GM19043 (cell line): ENCODE results near the gene FAM163B.

Experiments used
- ATAC-seq: cut with Tn5 transposase; IDR thresholded peaks from one replicate; pipeline ENCODE4 v1.9.1; 2021; ENCODE audit warnings: low read depth; ENCODE audit not compliant: unreplicated experiment

The FAM163B gene

DNA sequence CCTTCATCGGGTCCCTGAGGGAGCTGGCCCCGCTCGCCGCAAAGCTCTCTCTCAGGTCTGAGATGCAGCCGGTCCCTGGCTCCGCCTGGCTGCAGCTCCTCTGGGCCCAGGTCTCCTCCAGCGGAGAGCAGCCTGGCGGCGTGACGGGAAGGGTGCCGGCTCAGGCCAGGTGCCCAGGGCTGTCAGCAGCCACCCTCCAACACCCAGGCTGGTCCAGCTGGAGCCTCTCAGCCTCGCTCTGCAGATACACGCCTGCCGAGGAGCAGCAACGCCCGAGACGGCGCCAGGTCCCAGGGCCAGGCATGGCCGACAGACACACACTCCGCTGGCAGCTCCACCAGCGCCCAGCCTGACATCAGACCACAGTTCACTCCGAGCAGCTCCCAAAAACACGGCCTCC, 25.6 kb downstream of the FAM163B start:
- no peak for ATAC-seq

DNA sequence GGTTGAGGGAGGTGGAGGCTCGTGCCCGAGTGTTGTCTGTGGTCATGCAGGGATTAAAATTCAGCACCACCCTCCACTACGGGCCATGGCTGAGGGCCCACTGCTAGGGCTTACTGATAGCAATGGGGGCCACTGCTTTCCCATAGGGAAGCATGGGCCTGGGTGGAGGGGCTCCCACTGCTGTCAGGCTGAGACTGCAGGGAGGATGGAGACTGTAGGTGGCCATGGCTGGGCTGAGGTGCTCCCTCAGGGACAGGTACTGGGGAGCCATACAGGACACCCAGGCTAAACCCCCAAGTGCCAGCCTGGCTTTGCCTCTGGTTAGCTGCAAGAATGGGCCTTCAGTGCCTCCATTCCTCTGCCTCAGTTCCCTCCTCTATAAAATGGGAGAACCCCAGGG, 26.1 kb downstream of the FAM163B start:
- ATAC-seq, result no peak

DNA sequence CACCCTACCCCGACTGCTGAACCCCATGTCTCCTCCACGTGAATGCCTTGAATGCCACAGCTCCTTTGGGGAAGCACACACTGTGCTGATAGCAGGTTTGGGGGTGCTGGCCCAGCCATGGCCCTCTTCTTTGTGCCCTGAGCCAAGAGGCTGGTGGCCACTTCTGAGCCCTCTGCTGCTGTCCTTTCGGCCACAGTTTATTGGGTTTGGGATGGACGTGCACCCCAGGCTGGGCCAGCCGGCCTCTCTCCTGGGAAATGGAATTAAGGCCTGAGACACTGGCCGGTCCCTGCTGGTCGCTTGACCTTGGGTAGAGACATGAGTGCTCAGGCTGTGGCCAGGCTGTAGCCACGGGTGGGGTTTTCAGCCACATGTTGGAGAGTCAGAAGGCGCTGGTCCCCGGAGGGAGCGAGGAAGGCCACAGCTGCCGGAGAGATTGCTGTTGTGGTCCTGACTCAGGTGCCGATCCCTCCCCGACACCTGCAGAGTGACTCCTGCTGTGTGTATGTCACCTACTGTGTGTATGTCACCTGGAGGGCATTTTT, 26.6 kb downstream of the FAM163B start:
- ATAC-seq, result no peak

DNA sequence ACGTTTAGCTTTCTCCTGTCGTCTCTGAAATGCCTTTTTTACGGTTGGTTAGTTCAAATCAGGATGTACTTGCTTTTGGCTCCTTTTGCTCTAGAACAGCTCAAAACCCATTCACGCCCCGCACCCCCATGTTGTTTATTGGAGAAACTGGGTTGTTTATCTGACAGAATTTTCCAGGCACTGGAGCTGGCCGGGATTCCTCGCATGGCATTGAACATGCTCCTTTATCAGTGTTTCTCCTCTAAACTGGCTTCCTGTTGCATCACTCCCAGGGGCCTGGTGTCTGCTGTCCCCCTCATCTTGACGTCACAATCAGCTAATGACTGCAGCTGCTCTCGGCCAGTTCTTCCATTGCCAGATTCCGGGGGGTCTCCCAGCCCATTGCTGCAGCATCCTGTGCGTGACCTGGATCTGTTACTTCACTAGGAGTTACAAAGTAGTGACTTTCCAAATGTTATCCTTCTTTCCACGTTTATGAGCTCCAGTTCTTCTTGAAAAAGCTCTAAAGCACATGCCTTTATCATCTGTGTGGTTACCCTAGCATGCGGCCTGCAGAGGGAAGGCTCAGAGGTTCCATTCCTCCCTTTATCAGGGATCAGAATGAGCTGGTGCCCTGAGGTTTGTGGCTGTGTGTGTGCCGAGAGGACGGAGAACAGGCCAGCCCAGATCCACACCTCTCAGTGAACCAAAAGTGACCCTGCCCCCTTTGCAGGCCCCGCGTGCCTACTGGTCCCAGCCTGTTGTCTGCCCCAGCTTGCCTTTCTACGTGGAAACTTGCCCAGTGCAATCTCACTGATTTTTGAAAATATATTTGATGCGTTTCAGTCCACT, 27.5 kb downstream of the FAM163B start:
- no peak for ATAC-seq

DNA sequence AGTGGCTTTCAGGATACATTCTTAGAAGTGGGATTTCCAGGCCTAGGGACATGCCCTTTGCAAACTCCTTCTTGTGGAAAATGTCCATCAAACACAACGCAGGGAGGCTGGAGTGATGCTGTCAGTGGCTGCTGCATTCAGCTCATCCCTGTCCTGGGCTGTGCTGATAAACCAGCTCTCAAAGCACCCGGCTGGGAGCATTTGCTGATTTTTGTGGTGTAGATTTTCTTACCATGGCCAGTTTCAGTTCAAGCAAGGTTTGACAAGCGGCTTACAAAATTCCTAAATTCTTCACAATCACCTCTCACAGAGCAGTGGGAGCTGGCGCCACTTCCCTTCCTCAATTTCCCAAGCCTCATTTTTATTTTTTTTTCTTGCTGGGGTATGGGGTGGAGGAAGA, 28.2 kb downstream of the FAM163B start:
- no peak for ATAC-seq

DNA sequence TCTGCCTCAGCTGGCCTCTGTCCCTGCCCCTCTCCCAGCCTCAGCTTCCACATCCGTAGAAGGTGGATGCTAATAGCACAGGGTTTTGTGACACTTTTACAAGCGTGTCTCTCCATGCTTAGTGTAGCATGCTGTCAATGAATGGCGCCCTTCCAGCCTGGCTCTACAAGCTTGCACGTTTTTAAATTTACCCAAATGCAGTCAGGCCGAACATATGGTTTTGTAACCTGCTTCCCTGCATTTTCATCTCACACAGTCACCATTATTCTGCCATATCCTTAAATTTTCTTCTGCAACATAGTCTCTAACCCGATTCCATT, 28.8 kb downstream of the FAM163B start:
- no peak for ATAC-seq

DNA sequence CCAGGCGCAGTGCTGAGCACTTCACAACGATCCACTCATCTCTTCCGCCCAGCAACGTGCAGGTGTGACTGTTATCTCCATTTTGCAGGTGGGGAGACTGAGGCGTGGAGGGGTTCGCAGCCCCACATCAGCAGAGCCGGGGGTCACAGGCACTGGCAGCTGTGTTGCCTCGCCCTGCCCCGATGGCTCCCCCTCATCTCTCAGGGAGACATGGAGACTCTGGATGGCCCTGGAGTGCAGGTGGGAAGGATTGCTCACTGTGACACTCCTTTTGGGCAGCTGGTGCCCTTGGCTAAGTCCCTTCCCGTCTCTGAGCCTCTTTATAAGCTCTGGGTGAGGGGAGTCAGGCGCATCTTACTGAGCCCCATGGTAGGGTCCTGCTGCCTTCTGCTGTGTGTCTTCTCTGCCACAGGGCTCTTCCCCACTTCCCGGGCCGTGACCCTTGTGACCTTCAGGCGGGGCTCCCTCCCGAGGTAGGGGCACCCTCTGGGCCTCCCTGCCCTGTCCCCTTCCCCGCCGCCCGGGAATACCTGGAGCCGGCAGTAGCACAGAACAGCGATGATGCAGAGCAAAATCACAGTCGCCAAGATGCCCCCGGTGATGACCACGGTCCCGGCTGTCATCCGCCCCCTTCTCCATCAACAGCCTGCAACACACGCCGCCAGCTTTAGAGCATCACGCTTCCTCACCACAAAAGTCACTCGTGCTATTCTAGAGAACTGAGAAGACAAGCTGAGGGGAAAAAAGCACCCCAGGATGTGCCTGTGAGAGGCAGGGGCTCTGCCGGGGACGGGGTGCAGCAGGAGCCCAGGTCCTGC, 29.4 kb downstream of the FAM163B start:
- no peak for ATAC-seq

DNA sequence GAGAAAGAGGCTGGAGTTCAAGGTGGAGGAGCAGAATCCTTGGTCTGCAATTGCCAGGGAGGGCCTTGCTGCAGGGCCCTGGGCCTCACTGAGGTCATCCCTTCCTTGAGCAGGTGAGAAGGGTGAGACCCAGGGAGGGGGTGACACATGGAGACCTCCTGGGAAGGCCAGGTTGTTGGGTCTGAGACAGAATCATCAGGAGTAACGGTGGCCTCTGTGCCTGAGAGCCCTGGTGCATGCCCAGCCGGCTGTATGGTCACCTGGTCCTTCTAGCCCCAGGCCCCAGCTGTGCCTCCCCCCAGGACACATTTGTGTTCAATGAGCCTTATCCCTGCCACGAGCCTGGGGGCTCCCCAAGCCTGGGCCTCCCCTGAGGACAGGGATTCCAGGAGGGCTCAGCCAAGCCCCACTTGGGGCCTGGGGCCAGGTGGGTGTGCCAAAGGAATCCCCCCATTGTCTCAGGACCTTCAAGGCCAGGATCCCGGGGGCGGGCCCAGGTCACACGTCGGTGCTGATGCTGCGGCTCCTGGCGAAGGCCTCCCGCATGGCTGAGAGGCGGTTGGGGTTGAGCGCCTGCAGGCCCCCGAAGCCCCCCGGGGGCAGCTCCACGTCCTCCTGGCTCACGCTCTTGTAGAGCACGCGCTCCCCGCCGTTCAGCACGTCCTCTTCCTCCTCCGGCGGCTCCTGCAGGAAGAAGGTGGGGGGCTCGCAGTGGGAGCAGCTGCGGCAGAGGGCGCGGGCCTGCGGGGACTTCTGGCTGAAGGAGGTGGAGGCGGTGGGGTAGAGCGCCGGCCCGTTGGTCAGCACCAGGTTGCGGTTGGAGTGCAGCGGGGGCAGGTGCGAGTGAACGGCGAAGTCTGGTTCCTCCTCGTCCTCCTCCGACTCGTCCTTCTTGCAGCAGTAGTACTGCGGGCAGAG, 30.4 kb downstream of the FAM163B start:
- ATAC-seq, result no peak

DNA sequence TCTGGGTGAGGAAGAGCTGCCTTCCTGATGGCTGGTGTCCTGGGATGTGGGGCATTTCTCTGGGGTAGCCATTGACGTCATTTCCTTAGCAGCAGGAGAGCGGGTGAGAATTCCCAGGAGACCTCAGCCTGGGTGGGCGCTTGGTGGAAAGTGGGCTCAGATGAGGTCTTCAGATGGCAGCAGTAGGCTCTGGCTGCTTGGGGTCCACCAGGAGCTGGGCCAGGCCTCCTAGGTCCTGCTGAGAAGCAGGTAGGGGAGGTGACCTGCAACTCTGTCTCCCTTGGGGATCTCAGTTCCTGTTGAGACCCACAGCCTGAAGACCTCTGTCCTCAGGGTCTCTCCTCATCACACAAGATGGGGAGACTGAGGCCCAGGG, 31.5 kb downstream of the FAM163B start:
- no peak for ATAC-seq

DNA sequence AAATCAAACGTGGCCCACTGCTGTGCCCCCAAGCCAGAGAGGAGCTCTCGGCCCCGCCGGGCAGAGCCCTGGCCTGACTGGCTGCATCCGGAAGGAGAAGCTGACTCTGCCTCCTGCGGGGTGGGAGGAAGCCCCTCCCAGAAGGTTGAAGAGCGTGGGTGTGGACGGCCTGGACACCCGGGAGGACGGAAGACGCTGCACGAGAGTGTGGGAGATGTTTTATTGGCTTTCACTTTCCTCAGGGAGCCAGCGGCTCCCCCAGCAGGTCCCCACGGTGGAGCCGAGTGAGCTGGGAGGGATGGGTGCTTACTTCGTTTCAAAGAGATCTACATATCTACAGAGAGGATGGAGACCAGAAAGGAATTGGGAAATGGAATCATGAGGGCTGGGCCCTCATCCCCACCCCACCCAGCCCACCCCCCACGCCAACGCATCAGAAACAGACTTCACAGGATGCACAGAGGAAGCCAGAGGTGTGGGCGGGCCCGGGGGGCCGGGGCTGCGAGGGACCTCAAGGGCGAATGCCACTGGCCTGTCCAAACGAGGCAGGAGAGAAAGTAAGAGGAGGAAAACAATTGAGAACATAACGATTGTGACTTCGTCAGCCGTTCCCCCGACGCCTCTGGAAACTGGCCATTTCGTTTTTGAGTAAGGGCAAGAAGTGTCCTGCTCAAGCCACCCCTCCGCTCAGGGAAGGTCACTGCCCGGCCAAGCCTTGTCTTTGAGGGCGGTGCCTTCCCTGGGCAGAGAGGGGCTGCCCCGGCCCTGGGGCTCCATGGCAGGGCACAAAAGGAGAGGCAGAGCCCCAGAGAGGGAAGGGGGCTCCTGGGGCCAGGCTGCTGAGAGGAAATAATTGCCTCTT, 32.1 kb downstream of the FAM163B start:
- no peak for ATAC-seq

DNA sequence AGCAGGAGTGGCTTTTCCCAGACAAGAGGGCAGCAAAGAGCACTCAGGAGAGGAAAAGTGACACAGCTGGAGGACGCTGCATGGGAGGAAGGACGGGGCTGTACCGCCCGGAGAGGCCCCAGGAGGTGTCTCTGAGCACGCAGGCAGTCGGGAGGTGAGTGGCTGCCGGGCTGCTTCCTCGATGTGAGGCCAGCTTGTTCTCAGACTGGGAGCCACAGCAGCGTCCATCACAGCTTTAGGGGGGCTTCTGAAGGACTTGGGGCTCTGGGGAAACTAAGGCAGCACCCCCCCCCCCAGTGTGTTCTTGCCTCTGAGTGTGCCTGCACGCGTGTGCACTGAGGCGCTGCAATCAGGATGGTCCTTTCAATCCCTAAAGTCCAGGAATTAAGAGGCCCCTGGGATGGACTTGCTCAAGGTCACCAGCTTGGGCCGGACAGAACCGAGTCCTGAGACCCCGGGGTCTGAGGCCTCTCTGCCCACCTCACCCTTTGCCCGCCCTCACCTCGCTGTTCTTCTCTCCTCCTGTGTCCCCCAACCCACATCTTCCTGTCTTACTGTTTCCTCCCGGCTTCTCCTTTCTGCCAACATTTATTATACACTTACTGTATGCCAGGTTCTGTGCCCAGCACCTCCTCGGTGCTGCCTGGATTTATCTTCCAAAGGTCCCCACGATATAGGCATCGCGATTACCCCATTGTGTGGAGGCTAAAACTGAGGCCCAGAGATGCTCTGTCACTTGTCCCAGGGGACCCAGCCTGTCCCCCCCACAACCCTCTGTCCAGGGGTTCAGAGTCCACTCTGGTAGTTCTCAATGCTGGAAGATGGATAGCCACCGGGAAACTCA, 32.9 kb downstream of the FAM163B start:
- ATAC-seq, result no peak

DNA sequence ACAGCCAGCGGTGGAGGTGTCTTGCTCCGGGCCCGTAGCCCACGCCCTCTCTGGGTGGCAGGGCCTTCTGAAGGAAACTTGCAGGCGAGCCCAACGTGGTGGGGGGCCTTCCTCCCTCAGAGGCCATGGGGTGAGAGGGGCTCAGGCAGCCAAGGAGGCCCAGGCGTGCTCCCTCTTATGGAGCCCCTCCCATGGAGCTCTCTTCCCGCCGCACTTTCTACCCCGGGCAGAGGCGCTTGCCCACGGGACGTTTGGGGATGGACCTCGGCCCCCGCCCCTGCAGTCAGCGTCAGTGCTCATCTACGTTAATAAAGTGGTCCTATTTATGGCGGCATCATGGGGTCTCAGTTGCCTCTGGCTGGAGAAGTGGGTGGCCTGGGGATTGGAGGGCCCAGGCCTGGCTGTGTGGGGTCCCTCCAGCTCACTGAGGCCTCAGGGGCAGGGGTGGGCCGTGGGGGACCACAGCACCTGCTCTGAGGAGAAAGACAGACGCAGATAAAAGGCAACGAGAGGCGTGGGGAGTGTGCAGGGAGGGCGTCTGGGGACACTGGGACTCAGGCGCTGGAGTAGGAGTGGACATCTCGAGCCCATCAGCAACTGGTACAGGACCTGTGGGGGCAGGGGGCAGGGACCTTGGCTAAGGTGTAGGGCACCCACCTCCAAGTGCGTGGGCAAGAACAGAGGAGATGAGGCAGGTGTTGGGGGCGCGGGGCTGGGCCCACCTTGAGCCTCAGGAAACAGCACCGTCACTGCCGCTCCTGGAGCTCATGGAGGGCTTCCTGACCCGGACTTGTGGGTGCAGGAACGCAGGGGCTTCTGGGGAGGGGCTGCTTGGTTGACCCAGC, 33.8 kb downstream of the FAM163B start:
- ATAC-seq, result no peak

DNA sequence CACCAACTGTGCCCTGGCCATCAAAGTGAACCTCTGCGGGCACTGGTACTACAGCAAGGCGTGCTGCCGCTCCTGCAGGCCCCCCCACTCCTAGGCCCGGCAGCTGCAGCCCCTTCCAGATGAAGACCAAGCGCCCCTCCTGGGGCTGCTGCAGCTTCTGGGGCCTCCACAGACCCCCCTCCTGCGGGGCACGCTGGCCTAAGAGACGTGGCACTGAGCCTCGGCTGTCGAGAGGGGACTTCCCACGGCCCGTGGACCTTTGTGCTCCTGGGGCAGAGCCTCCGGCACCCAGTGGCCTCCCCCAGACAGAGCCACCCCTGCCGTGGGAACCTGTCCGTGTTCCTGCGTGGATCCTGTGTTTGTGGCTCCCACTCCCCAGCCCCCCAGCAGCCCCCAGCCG, 34.4 kb downstream of the FAM163B start:
- no peak for ATAC-seq

DNA sequence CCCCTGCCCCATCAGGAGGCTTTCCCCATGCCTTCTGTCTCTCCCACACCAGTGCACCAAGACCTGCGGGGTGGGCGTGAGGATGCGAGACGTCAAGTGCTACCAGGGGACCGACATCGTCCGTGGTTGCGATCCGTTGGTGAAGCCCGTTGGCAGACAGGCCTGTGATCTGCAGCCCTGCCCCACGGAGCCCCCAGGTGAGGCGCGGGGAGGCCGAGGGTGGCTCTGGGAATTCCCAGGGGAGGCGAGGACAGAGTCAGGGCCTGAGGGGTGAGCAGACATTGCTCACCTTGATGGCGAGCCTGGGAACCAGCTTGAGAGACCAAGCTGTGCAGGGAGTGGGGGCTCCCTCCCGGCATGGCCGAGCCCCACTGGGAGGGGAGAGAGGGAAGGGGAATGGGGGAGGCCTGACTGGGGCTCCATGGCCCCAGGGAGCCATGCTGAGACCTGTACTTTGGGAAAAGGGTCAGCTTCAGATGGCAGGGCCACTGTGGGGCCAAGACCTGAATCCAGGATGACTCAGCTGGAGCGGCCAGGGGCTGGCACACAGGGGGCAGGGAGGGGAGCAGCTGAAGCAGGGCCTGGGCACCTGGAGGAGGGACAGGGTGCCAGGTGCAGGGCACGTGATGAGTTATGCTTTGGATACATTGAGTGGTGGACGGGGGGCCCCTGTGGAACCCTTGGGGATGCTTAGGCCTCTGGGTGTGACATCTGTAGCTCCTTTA, 35.2 kb downstream of the FAM163B start:
- no peak for ATAC-seq

DNA sequence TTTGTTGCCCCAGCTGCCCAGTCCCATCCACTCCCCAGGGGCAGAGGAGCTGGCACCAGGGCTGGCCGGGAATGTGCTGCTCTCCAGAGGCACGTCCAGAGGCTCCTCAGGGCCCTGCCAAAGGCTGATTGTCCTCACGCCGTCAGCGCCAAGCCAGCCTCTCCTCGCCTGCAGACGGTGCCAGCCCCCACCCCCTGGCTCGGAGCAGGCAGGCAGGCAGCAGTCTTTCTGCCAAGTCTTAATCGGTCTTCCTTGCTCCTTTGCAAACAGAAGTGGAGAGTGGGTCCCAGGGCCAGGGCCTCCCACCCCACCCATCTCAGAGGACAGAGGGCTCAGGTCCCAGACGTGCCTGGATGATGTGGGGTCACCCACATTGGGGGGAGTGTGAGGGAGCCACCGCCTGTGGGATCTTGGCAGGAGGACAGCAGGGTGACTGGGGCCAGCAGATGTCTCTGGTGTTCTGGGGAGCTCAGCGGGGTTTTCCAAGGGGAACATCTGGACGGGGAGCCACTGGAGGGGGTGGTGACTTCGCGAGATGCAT, 36.3 kb downstream of the FAM163B start:
- no peak for ATAC-seq

DNA sequence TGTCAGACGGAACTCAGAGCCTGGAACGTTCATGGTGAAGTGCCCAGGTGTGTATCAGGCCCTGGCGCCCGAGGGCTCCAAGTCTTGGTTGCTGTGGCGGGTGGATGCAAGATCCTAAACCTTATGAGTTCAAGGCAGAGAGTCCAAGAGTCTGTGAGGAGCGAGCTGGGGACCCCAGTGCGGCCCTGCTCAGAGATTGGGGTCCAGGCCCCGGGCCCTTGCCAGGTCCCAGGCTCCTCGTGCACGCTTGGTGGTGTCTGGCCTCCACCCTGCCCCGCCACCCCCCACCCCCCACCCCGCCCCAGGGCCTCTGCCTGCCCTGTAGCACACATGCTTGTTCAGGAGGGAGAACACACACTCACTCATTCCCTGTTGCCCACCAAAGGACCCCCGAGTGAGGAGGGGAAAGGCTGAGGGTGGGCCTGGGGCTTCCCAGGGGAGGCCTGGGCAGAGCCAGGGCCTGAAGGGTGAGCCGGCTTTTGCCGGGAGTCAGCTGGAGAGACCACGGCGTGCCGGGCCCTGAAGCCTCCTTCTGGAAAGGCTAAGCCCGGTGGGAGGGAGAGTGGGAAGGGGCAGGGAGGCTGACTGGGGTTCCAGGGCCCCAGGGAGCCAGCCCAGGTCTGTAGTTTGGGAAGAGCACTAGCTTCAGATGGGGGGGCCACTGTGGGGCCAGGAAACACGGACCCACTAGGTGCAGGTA, 37.1 kb downstream of the FAM163B start:
- ATAC-seq, result no peak
